SK-N-MC (cell line): ENCODE measurements around the gene USP46.

Experiments used
- EZH2 ChIP-seq: fragments of 200-600 bp; sonication (generic); IDR thresholded peaks from one replicate; pipeline ENCODE4 v1.6.1; 2017; ENCODE audit warnings: antibody characterized with exemption
- POLR2AphosphoS5 ChIP-seq: IDR thresholded peaks from 2 replicates; pipeline ENCODE4 v1.6.1; 2012; ENCODE audit warnings: mild to moderate bottlenecking, low read depth, low read length, borderline replicate concordance

DNA sequence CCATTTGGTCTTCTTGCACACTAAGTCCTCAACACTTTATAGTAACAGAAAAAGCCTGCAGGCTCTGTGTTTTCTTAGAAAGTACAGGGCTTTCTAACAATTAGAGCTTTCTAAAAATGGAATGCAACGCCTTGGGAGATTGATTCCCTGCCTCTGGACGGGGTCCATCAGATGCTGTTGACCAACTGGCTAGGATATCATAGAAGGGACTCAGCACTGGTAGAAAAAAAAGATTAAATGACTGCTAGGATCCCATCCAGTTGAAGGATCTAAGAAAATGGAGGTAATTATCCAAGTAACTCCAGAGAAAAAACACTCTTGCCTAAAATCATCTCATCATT lies 39.5 kb downstream of the USP46 start:
- no peak for TF ChIP-seq EZH2
- no peak for TF ChIP-seq POLR2AphosphoS5
